AG09309 (cell line): Measurements from ENCODE around the gene C1orf74.

Experiments
- DNase-seq: peaks from one replicate; pipeline ENCODE4 v3.0.0-alpha.2; 2010; ENCODE audit warnings: low read depth
- H3K4me3 ChIP-seq: 2 replicates; pipeline ENCODE4 v1.5.1; 2011; ENCODE audit warnings: mild to moderate bottlenecking, low read depth, low read length, moderate library complexity; ENCODE audit not compliant: control insufficient read depth
- TF ChIP-seq, protein P1 (sequence below): IDR thresholded peaks from 2 replicates; pipeline ENCODE4 v1.5.1; 2011; ENCODE audit warnings: mild to moderate bottlenecking, low read depth, low read length, inconsistent platforms; ENCODE audit not compliant: insufficient read depth, control insufficient read depth; ENCODE audit errors: missing control alignments

Gene C1orf74

DNA sequence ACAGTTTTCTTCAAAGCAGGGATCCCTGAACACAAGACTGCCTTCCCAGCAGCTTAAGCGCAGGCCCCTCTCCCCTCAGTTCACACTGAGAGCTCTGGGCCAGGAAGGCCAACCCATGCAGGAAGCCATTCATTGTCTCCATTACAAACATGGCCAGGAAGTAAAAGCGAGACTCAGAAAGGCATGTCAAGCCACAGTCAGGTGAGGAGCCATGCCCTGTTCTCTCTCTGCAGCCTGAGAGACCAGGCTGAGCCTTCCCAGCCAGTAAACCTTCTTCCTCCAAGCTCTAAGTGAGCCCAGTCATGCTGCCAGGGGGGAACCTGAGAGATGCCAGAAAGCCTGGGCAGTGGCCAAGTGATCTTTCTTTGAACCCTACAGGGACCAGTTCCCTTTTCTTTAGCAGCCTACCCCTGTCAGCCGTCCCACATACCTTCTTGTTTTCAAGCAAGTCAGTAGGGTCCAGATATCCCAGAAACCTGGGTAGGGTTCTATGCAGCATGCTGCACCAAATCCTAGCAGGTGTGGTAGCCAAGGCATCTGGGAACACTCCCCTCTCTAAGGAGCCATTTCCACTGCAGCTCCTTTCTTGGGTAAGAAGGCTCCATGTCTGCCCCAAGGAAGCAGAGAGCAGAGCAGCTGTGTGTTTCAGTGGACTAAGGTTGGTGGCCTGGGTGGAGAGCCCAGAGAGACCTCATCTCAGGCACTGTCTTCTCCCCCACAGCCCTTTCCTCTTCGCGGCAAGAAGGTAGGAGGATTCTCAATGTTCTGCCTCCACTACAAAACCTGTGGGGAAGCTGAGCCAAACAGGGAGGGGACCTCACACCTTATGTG is 27.5 kb downstream of the C1orf74 start:
- TF ChIP-seq, protein P1, sequence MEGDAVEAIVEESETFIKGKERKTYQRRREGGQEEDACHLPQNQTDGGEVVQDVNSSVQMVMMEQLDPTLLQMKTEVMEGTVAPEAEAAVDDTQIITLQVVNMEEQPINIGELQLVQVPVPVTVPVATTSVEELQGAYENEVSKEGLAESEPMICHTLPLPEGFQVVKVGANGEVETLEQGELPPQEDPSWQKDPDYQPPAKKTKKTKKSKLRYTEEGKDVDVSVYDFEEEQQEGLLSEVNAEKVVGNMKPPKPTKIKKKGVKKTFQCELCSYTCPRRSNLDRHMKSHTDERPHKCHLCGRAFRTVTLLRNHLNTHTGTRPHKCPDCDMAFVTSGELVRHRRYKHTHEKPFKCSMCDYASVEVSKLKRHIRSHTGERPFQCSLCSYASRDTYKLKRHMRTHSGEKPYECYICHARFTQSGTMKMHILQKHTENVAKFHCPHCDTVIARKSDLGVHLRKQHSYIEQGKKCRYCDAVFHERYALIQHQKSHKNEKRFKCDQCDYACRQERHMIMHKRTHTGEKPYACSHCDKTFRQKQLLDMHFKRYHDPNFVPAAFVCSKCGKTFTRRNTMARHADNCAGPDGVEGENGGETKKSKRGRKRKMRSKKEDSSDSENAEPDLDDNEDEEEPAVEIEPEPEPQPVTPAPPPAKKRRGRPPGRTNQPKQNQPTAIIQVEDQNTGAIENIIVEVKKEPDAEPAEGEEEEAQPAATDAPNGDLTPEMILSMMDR: no peak
- DNase-seq: no peak
- no peak overlapping the region for H3K4me3 ChIP-seq

DNA sequence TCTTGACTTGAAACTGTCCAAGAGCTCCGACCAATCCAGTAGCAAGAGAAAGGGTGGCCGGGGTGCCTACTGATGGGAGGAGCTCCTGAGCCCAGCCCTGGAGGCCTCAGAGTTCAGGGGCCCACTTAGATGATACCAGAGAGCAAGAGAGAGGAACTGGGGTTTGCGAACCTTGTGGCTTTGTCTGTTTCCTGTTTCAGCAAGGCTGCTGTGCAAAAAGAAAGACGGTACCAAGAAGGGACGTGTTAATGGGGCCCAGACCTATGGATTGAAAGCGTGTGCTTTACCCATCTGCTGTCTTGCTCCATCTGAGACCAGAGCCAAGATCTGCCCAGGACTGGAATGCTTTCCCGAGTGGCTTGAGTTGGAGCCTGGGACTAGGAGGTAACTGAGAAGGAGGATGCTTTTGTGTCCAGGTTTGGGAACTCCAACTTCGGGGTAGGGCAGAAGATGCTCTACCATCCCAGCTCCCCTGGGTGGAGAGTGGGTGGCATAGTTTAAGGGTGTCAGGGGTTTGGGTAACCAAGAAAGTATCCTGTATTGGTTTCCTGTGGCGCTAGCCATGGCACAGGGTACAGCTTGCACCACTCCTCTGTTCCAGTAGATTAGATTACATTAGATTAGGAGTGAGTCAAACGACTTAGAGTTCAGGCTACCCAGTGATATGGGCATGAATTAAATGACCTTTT is 28.3 kb downstream of the C1orf74 start, which contains the start of gene TRAF3IP3:
TRAF3IP3 (plus strand) TSS at position 128 of the 689 bp plus-strand sequence. CDS start 3,987 bp downstream, outside the sequence.
- TF ChIP-seq, protein P1: no peak
- no peak within 1 kb of the TSS for H3K4me3 ChIP-seq
- no peak for DNase-seq

DNA sequence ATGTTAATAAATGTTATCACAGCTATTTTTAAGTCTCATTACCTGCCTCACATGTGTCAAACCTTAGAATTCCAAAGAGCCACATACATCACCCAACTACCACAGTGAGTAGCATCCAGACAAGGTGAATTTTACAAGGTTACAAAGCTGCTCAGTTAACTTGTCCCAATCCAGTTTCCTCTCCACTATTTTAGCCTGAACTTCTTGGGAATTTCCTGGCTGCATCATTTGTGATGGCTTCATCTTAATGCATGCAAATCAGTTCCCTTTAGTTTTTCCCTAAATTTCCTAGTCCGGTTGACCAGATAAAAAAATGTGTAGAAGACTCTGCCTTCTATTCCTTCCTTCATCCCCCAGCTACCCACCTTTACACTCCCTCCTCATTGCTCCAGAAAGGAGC is 29.1 kb downstream of the C1orf74 start:
- DNase-seq: no peak
- TF ChIP-seq, protein P1: no peak
- H3K4me3 ChIP-seq: no peak overlapping the region

DNA sequence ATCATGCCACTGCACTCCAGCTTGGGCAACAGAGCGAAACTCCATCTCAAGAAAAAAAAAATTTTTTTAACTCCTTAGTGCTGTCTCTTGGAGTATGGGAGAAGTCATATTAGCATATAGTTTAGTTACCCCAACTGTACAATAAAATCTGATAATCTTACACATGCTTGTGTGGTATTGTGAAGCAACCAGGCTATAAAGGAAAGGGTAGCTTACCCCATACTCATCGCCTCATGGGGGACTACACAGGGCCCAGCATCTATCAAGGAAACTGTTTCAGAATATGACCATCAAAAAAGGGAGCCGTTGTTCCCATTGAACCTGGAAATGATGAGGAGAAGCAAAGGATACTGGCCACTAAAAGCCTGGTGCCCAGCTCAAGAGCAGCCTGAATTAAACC is 31.5 kb downstream of the C1orf74 start:
- TF ChIP-seq, protein P1: no peak

DNA sequence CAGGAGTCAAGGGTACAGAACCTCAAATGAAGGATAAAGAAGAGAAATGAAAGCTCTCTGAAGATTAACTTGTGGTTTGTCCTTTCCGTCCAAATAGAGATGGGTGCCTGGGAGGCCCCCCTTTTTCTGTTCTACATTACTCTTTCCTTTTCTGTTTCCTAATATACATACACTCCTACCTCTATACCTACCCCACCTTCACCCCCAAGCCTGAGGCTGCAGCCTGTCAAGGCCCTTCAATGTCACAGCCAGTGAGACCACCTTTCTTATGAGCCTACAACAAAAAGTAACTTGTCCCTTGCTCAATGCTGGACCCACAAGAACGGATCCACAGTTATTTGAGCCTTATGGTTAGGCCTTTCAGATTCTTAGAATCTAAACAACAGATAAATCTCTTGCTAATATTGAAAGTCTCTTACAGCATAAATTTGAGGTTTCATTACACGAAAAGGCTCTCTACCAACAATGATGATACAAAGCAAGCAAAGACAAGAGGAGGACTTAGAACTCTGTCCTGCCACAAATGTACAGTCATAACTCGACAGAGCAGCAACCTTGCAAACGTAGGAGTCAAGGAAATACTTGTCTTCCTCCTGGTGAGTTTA is 32.6 kb downstream of the C1orf74 start:
- no peak overlapping the region for H3K4me3 ChIP-seq
- TF ChIP-seq, protein P1: no peak
- no peak for DNase-seq

More for the DNA sequence above, 31.5 kb downstream of the C1orf74 start:
- H3K4me3 ChIP-seq: no peak overlapping the region
- DNase-seq: no peak

DNA sequence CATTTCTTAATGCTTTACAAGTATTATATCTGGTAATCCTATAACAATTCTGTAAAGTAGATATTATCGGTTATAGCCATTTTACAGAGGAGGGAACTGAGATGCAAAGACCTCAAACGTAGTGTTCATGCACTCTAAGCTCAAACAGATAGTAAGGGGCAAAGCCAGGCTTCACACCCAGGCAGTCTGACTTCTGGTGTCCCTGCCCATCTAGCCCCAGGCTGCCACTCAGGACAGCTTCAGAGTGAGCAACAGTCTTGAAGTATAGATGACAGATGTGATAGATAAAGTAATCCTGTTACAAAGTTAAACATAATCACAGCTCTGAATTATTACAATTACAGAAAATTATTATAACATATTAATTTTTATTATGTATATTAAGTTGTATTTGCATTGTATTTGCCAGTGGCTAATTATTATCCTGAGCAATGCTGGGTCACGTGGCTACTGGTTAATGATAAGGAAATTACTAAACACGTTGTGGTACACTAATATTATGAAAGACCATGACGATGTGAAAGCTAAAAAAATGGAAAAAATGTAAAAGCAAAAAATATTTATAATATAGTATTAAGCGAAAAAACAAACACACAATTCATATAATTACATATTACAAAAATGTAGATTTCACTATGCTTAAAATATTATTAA is 34.6 kb downstream of the C1orf74 start:
- TF ChIP-seq, protein P1: no peak
- H3K4me3 ChIP-seq: no peak overlapping the region
- DNase-seq: no peak
